Activated CD8-positive, alpha-beta memory T cell treated with anti-CD3 and anti-CD28 coated beads for 24 hours (primary cell): Measurements from ENCODE around the gene PPP6R2.

ENCODE experiments used
- DNase-seq: peaks from one replicate; pipeline ENCODE4 v3.0.0-alpha.2; 2020

Gene PPP6R2, protein sequence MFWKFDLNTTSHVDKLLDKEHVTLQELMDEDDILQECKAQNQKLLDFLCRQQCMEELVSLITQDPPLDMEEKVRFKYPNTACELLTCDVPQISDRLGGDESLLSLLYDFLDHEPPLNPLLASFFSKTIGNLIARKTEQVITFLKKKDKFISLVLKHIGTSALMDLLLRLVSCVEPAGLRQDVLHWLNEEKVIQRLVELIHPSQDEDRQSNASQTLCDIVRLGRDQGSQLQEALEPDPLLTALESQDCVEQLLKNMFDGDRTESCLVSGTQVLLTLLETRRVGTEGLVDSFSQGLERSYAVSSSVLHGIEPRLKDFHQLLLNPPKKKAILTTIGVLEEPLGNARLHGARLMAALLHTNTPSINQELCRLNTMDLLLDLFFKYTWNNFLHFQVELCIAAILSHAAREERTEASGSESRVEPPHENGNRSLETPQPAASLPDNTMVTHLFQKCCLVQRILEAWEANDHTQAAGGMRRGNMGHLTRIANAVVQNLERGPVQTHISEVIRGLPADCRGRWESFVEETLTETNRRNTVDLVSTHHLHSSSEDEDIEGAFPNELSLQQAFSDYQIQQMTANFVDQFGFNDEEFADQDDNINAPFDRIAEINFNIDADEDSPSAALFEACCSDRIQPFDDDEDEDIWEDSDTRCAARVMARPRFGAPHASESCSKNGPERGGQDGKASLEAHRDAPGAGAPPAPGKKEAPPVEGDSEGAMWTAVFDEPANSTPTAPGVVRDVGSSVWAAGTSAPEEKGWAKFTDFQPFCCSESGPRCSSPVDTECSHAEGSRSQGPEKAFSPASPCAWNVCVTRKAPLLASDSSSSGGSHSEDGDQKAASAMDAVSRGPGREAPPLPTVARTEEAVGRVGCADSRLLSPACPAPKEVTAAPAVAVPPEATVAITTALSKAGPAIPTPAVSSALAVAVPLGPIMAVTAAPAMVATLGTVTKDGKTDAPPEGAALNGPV

DNA sequence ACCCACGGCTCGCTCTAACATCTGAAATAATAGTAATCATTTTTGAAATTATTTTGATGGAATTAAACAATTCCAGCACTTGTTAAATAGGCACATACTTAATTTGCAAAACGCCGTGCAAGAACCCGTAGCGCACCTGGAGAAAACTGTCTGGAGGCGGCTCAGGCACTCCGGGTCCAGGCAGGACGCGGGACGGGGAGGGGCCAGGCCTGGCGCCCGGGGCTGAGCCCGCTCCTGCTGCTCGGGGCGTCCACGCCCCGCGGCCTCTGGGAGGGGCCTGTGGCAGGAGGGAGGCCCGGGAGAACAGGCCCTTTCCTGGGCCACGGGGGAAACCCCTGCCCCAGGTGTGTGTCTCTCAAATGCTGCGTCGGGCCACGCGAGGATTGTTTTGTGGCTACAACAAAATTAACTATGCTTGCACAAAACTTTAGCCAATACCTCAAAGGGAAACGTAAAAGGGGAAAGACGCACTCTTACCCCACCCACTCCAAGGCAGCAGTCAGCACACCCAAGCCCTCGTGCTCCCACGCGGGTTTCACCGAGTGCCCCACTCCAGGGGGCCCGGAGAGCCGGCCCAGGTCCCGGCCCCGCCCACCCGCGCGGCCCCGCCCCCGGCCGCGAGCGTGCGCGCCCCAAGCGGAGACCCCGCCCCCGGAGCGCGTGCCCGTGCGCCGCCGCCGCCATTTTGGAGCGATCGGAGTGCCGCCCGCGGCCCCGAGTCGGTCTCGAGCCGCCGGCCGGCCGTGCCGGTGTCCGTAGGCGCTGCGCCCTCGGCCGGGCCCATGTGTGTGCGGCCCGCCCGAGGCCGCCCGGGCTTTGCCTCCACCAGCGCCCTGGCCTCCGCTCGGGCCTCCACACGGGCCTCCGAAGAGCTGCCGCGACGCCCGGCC, at the start of gene PPP6R2:
TSS of gene PPP6R2 (plus strand) at position 677 of the 890 bp plus-strand sequence. CDS start 50,582 bp downstream, outside the sequence.
- DNase-seq: peak; percentile 98

DNA sequence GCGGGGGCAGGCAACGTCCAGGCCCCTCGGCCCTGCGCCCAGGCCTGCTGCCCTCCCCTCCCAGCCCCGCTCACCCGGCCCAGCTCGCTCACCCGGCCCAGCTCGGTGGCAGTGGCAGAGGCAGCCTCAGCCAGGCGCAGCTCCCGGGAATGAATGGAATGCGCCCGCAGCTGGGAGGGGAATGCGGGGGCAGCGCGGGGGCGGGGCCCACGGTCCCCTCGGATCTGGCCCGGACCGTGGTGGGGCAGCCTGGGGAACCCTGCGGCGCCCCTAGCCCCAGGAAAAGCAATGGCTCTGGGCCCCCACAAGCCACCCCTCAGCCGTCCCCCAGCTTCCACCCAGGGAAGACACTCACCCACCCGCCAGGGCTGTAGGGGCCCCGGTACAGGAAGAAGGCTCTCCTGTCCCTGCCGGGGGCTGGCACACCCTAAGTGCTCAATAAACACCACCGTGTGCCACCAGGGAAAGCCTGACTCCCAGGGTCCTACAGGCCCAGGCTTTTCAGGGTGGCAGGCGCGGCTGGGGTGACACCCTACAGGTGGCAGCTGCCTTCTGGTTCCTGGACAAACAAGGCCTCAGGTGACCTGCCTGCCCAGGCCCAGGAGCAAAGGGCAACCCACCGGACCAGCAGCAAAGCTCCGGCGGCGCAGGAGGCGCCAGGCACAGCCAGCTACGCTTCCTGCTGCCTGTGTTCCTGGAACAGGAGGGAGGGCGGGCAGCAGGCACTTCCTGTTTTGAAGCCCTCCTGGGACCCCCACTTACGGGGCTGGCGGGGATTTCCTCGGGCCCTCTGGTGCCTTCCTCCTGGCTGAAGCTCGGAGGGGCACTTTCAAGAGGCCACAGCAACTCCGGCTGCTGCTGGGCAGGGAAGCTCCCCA, 49.4 kb upstream of the PPP6R2 start:
- DNase-seq: no peak

DNA sequence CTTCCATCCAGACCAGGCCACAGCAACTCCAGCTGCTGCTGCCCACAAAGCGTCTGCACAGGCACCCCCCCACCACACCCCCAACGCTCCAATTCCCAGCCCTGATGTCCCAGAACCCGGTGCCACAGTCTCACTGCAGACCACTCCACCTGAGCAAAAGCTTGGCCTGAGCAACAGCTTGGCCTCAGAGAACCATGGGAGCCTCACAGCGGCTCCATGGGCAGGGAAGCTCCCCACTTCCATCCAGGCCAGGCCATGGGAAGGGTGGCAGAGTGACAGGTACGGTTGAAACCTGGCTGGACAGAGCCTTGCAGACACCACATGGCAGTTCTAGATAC, 48.8 kb upstream of the PPP6R2 start:
- DNase-seq: no peak

DNA sequence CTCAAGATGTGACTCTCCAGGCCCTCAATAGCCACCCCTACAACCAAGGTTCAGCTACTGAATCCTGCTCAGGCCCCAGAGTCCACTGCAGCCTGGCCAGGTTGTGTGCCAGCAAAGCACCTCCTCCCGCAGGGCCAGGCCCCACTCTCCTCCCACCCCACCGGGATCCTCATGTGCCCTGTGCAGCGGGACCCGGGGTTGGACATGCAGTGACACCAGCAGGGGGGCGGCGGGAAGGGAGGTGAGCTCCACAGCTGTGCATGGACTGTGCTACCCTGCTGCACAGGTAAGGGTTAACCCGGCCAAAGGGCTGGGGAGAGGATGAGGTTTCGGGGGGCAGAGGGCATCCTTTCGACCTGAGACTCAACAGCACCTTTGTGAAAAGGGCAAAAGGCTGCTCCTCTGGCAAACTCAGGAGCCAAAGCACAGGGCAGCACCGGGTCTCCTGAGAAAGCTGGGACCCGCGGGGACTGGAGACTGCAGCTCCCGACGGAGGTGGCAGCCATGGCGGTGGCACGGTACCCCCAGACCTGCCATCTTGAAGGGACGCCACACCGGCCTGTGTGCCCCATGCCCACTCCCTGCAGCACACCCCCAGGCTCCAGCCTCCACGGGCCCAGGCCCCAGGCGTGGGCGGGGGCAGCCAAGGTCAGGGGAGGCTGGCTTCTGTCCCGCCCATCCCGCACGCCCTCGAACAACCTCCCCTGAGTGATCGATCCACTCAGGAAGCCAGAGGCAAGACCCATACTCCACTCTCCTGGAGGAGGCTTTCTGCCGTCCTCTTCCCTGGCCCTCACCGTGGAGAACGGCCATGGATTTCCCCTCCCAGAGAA, 46.3 kb upstream of the PPP6R2 start:
- no peak for DNase-seq

GRCh38 chr22:50297510-50298265, 45.4 kb upstream of the PPP6R2 start:
- no peak for DNase-seq

GRCh38 chr22:50298266-50298637, 44.9 kb upstream of the PPP6R2 start:
- no peak for DNase-seq

- DNase-seq: no peak
Measured at GRCh38 chr22:50298937-50299784, 44.0 kb upstream of the PPP6R2 start.

DNA sequence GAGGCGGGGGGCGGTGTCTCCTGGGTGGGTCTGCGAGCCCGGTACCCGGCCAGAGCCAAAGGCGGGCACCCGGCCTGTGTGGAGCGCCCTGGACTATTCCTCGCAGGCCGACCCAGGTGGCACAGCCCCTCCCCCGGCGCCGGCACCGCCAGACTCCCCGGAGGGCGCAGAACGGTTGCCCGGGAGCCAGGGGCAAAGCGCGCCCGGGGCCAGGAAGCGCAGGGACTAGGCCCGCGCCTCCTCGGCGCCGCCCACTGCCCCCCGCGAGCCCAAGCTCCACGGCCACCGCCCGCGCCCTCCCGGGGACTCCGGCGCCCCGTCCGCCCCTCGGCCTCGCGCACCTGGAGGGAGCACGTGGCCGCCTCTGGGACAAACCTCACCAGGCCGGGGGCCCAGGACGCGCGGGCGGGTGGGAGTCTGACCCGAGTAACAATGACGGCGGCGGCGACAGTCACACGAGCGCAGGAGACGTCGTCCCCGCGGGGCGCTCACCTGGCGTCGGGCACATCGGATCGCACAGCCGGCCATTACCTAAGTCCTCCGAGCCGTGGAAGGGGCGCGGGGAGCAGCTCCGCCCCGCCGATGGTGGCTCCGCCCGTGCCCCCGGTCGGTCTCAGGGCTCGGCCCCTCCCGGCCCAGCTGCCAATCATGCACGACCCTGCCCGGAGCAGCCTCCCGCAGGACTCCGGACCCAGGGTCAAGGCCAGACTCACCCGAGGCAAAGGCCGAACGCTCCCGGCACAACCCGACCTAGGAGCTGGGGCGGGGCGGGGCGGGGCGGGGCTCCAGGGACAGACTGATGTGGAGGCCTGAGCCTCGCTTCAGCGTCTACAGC, 43.1 kb upstream of the PPP6R2 start:
- no peak for DNase-seq

- no peak for DNase-seq
Measured at GRCh38 chr22:50300620-50301257, 42.4 kb upstream of the PPP6R2 start.

DNA sequence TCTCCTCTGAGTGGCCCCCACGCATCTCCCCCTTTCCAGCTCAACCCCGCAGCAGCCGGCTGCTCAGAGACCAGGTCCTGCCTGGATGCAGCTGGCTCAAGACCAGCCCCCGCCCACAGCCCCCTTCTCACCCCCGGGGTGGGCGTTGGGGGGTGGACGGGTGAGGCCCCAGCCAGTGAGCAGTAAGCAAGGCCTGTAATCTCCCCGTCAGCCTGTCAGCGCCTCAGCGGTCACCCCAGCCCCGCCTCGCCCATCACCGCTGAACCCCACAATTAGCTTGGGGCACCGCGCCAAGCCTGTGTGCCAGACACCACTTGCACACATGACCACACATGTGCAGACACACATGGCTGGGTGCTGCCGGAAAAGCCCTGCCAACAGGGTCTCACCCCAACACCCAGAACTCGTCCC, 41.5 kb upstream of the PPP6R2 start:
- no peak for DNase-seq

GRCh38 chr22:50302041-50302541, 41.0 kb upstream of the PPP6R2 start:
- no peak for DNase-seq

DNA sequence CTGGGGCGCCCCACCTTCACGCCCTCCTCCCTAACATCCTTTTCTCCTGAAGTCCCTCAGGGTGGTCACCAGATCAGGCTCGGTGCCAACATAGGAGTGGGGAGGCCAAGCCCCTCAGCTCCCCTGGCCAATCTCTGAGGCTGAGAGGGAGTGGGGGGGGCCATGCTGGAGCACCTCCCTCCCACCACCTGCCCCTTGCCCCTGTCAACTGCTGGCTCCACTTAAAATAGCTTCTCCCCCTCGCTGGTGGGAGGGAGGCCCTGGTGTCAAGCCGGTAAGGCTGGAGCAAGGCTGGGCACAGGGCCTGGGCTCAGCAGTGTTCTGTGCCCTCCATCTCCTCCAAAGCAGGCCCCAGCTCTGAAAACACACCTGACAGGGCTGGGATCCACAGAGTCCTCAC, 40.6 kb upstream of the PPP6R2 start:
- no peak for DNase-seq

DNA sequence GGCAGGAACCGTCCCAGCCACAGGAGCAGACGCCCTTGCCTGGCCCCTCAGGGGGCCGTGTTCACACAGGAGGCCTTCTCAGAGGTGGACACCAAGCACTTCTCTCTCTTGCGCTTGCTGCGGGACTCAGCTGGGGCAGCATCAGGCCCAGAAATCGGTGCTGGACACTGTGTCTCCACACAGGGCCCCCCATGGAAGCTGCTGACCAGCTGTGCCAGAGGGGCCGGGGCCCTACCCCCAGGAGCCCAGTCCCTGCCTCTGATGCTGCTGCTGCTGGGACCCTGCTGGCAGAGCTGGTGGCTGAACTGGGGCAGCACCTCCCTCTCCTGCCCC, 39.6 kb upstream of the PPP6R2 start:
- no peak for DNase-seq

DNA sequence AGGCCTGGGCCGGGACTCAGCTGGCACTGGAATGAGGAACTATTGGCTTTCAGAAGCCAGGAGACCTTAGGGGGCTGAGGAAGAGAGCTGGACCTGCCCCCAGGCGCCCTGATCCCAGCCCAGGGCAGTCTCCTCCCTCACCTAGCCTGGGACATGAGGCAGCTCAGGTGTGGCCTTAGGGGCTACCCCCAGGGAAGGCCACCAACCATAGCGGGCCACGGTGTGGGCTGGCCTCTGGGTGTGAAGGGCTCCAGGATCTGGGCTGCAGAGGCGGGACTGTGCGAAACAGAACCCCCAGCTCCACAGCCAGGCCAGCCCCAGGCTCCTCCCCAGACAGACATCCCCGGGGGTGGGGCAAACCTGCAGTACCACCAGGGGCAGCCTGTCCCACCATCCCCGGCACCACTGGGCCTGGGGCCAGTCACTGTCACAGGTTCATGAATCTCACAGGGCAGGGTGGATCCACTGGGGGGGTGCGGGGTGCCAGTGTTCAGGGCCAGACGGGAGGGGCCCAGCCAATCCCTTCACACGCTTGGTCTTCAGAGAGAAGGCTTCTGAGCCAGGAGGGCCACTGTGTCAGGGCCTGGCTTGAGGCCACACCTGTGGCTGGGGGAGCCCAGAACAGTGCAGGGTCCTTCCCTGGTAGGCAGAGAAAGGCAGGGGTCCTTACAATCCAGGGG, 39.1 kb upstream of the PPP6R2 start:
- DNase-seq: no peak

GRCh38 chr22:50304528-50305392, 38.4 kb upstream of the PPP6R2 start:
- no peak for DNase-seq

DNA sequence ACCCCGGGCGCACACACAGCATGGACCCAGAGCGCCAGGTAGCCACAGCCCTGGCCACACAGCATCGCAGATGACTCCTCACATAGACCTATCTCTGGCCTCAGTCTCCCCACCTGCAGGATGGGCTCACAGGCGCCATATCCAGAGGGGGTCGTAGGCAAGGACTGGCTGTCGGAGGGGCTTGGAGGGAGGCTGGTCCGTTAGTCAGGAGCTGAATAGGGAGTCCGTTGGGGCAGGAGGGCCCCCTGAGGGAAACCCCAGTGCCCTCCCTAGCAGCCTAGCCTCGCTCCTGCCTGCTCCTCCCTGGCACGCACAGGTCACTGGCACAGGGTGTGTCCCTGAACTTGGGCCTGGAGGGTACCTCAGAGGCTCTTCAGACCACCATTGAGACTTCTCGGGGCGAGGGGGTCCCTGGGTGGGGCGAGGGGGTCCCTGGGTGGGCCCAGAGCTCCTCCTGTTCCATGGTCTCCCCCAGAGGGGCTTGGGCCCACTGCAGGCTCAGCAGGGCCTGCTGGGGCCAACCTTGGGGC, 37.7 kb upstream of the PPP6R2 start:
- no peak for DNase-seq
